Psoas muscle (tissue), 8 donors: ENCODE results near the gene SLC13A3. TPM values are rescaled to one million over a fixed set of nuclear protein-coding genes. Genes with fewer than 3 reads are reported as not detected.

Experiments used
- ATAC-seq, 4 donors: fragments of 200-7000 bp; cut with Tn5 transposase; one replicate each; pipeline ENCODE4 v1.9.1; 2020; ENCODE audit warnings: moderate library complexity in 3 of 4, mild to moderate bottlenecking in 2 of 4
- DNase-seq, 2 donors: peaks; one replicate each; pipeline ENCODE4 v3.0.0-alpha.2; 2020
- H3K27ac ChIP-seq: fragments of 200-600 bp; one replicate; pipeline ENCODE4 v1.8.0; 2022
- H3K27me3 ChIP-seq, 3 donors: fragments of 200-600 bp in 1 of 3; one replicate each; pipeline versions ENCODE4 v1.6.1 to v1.8.0; 2013 to 2022; ENCODE audit warnings: low read length in 2 of 3, mild to moderate bottlenecking in 2 of 3, moderate library complexity in 1 of 3; ENCODE audit not compliant: insufficient read depth in 3 of 3
- H3K36me3 ChIP-seq, 2 donors: fragments of 200-600 bp in 1 of 2; one replicate each; pipeline versions ENCODE4 v1.6.1 to v1.8.0; 2013 to 2022; ENCODE audit warnings: low read depth in 1 of 2, mild to moderate bottlenecking in 1 of 2, moderate library complexity in 1 of 2; ENCODE audit not compliant: insufficient read depth in 1 of 2
- H3K4me1 ChIP-seq: fragments of 200-600 bp; one replicate; pipeline ENCODE4 v1.8.0; 2022
- H3K4me3 ChIP-seq: fragments of 200-600 bp; one replicate; pipeline ENCODE4 v1.8.0; 2022; ENCODE audit warnings: mild to moderate bottlenecking
- H3K9me3 ChIP-seq: fragments of 200-600 bp; one replicate; pipeline ENCODE4 v1.8.0; 2022
- WGBS, 3 donors: extraction: QIAGEN DNeasy Blood & Tissue Kit; methylation state at CpG; one replicate each; pipeline versions ENCODE4 v1.1.6 to v1.1.7; 2013; 5-methylcytosine and 5-hydroxymethylcytosine counted together
- intact Hi-C, 2 donors: fragments of 100-400 bp; cut with DNase I; formaldehyde crosslinking; loops; one replicate each; pipeline versions ENCODE4 v1.11.0 to v1.14.2; 2022
- polyA plus RNA-seq, 3 donors: library from polyadenylated mRNA; stranded (reverse); fragments of 200-250 nt; gene quantifications; one replicate each; pipeline ENCODE4 v1.2.3, GENCODE V29; 2013
- total RNA-seq, 4 donors: library from RNA; stranded (reverse); fragmentation: NEBNext Ultra II Directional in 2 of 4; extraction: Animal tissue kit (Norgen Biotek cat#: 25700) in 2 of 4; gene quantifications; one replicate each; pipeline versions ENCODE4 v1.2.1 to v1.2.4, GENCODE V29; 2021 to 2023
- TF ChIP-seq, protein P1 (sequence below): fragments of 200-600 bp; IDR thresholded peaks from one replicate; pipeline ENCODE4 v1.8.0; 2022; ENCODE audit warnings: antibody characterized with exemption
- donor health status: healthy with polysubstance abuse.
- donor health status: DM: no; HTN: no; CAD: no; lungs with moderate emphysema.
- donor health status: Bipolar disorder and iron deficiency.
- donor health status: healthy.
- donor health status: DM: yes; HTN: yes; CAD: no.
- donor health status: DM: no; HTN: no; CAD: no.
- donor health status: DM: no; HTN: no; CAD: no.
- donor health status: DM: yes; HTN: yes; CAD: no.

SLC13A3 gene
- total and polyA plus RNA-seq, 7 donors, result 0.04 to 0.38 (median 0.15) TPM

DNA sequence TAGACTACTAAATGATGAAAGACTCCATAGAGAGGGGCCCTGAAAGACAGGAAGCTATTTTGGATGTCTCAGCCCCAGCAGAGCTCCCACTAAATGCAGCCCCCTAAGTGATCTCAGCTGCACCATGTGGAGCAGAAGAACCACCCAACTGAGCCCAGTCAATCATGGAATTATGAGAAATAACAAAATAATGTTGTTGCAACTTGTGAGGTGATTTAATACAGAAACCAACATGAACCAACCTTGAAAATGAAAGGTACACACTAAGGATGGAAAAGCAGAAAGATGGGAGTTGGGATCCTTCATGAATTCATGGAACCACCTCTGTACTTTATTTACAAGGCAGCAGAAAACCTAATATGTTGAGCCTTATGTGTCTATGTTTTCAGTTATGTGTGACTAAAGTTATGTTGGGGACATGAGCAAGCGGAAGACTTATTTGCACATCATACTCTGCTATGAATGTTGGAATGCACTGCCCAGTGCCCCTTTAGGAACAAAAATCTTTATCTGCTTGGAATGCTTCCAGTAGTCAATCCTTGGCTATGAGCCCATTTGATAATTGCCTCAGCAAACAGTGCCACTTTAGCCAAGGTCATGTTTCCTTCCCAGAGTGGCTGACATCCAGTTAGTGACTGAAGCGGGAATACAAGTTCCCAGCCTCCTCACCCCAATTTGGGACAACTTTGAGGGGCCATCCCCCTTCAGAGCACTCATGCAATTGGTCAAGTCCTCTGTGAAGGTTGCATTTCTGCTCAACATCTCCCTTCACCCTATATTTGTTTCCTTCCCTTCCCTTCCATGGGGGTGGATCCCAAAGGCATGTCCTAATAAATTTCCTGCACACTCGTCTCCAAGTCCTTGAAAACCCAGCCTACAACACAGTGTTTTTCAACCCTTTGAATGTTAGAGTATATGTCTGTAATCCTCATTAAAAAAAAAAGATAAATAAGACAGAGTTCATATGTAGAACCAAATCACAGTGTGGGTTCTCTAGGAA lies 19.6 kb upstream of the SLC13A3 start:
- 76 to 80% (median 79%) methylated on average over 3 of the region's 3 CpGs for WGBS, 3 donors
- DNase-seq (no peak), ATAC-seq (no peak)
- Histone ChIP-seq H3K4me1 (no peaks in the 10 kb centered on the region), H3K4me3 (no peak overlapping the region), H3K36me3 (no peaks in the 10 kb centered on the region), H3K9me3 (no peaks in the 10 kb centered on the region), H3K27ac (no peak overlapping the region), H3K27me3 (no peaks in the 10 kb centered on the region)
- TF ChIP-seq, protein P1, sequence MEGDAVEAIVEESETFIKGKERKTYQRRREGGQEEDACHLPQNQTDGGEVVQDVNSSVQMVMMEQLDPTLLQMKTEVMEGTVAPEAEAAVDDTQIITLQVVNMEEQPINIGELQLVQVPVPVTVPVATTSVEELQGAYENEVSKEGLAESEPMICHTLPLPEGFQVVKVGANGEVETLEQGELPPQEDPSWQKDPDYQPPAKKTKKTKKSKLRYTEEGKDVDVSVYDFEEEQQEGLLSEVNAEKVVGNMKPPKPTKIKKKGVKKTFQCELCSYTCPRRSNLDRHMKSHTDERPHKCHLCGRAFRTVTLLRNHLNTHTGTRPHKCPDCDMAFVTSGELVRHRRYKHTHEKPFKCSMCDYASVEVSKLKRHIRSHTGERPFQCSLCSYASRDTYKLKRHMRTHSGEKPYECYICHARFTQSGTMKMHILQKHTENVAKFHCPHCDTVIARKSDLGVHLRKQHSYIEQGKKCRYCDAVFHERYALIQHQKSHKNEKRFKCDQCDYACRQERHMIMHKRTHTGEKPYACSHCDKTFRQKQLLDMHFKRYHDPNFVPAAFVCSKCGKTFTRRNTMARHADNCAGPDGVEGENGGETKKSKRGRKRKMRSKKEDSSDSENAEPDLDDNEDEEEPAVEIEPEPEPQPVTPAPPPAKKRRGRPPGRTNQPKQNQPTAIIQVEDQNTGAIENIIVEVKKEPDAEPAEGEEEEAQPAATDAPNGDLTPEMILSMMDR, result no peak
- intact Hi-C loops, result no loop called here

- ATAC-seq (no peak), DNase-seq (no peak)
- no peak overlapping the region for H3K4me3 ChIP-seq
- WGBS, 3 donors, result 80 to 96% (median 86%) methylated on average over 2 of the region's 2 CpGs
- intact Hi-C loops, result no loop called here
- H3K4me1 ChIP-seq, result no peaks in the 10 kb centered on the region
- no peaks in the 10 kb centered on the region for H3K9me3 ChIP-seq
- H3K27me3 ChIP-seq, result no peaks in the 10 kb centered on the region
- TF ChIP-seq, protein P1, result no peak
- H3K27ac ChIP-seq, result no peak overlapping the region
- H3K36me3 ChIP-seq, result peaks cover 0 to 4% of the 10 kb centered on the region in 2 donors
These were observed 18.9 kb upstream of the SLC13A3 start for GRCh38 chr20:46670228-46670584.

DNA sequence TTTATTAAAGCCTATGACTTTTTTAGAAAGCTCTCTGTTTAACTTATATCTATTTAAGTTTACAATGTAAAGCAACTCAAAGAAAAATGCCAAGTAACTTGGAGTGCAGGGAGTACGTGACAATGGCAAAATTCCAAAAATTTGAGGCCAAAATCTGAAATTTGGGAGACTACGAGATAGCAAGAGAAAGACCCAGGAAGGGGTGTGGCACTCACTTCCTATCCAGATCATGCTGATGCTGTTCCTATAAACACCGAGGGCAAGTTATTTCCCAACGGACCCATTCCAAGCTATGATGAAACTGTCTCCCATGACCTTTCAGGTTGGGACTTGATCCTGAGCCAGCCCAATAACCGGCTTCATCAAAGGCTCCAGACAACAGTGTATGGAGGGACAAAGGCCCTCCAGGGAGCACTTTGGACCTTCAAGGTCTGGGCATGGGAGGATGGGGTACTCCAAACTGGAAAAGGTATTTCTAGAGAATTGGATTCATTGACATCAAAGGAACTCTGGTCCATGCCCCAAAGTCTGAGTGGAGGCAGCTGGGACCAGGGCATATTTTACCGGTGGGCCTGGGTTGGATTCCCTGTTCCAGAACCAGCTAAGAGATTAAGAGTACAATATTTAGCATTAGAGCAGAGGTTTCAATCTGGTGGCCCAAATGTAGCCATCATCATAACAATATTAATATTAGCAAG lies 15.7 kb upstream of the SLC13A3 start:
- WGBS, 3 donors, result 66 to 78% (median 70%) methylated on average over 6 of the region's 6 CpGs
- no peaks in the 10 kb centered on the region for H3K9me3 ChIP-seq

GRCh38 chr20:46666306-46666705 lies 15.0 kb upstream of the SLC13A3 start:
- DNase-seq, result no peak
- no peaks in the 10 kb centered on the region for H3K4me1 ChIP-seq
- no peak overlapping the region for H3K4me3 ChIP-seq
- intact Hi-C loops, result no loop called here
- 94 to 96% (median 95%) methylated on average over 3 of the region's 3 CpGs for WGBS, 3 donors
- TF ChIP-seq, protein P1, result no peak
- no peak overlapping the region for H3K27ac ChIP-seq
- no peaks in the 10 kb centered on the region for H3K9me3 ChIP-seq
- no peaks in the 10 kb centered on the region for H3K27me3 ChIP-seq
- no peak for ATAC-seq
- peaks cover 0 to 4% of the 10 kb centered on the region in 2 donors for H3K36me3 ChIP-seq

More for the DNA sequence above, 15.7 kb upstream of the SLC13A3 start:
- no peaks in the 10 kb centered on the region for H3K27me3 ChIP-seq
- peaks cover 0 to 4% of the 10 kb centered on the region in 2 donors for H3K36me3 ChIP-seq
- H3K27ac ChIP-seq, result no peak overlapping the region
- H3K4me1 ChIP-seq, result no peaks in the 10 kb centered on the region
- TF ChIP-seq, protein P1, result no peak
- ATAC-seq (no peak), DNase-seq (no peak)
- intact Hi-C loops, result no loop called here
- no peak overlapping the region for H3K4me3 ChIP-seq
